SU-DHL-6 (cell line): Measurements from ENCODE around the gene CFAP20DC.

Experiments used
- EZH2phosphoT487 ChIP-seq: fragments of 200-600 bp; sonication (generic), shearing (Covaris generic); conservative IDR thresholded peaks from 2 replicates; pipeline ENCODE4 v1.6.1; 2018; ENCODE audit warnings: mild to moderate bottlenecking, antibody characterized with exemption, low read length, moderate library complexity, mixed read lengths
- TF ChIP-seq, protein P1 (sequence below): fragments of 200-600 bp; sonication (generic); IDR thresholded peaks from one replicate; pipeline ENCODE4 v1.5.1; 2017; ENCODE audit warnings: antibody characterized with exemption, mild to moderate bottlenecking, low read length, moderate library complexity; ENCODE audit not compliant: insufficient read depth, poor library complexity, severe bottlenecking

DNA sequence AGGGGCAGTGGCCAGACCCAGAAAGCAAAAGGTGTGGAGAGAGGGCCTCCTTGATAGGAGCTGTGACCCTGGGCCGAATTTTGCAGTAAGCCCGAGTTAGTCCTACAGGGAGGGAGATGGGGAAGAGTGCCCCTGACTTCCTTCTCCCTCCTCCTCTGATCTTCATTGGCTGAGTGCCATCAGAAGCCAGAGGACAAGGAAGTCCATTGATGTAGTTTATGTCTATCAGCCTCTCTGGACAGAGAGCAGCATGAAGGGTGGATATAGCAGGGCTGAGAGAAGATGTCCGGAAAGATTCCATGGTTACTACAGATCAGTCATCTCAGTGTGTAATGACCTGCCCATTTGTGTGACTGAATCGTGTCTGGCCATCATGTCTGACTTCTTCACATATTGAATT is 280.8 kb downstream of the CFAP20DC start:
- TF ChIP-seq EZH2phosphoT487 = no peak
- TF ChIP-seq, protein P1, sequence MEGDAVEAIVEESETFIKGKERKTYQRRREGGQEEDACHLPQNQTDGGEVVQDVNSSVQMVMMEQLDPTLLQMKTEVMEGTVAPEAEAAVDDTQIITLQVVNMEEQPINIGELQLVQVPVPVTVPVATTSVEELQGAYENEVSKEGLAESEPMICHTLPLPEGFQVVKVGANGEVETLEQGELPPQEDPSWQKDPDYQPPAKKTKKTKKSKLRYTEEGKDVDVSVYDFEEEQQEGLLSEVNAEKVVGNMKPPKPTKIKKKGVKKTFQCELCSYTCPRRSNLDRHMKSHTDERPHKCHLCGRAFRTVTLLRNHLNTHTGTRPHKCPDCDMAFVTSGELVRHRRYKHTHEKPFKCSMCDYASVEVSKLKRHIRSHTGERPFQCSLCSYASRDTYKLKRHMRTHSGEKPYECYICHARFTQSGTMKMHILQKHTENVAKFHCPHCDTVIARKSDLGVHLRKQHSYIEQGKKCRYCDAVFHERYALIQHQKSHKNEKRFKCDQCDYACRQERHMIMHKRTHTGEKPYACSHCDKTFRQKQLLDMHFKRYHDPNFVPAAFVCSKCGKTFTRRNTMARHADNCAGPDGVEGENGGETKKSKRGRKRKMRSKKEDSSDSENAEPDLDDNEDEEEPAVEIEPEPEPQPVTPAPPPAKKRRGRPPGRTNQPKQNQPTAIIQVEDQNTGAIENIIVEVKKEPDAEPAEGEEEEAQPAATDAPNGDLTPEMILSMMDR = no peak
